HG02763 (cell line): ENCODE results near the gene KPRP.

ENCODE experiments used
- ATAC-seq: cut with Tn5 transposase; IDR thresholded peaks from one replicate; pipeline ENCODE4 v1.9.1; 2021; ENCODE audit warnings: mild to moderate bottlenecking, moderate library complexity; ENCODE audit not compliant: unreplicated experiment

Gene KPRP

GRCh38 chr1:152757747-152758146 is at the start of gene KPRP:
TSS of gene KPRP (plus strand) at chr1:152758025. CDS start at chr1:152759589, 1,564 bp downstream.
- ATAC-seq = no peak

GRCh38 chr1:152718238-152718637 is 39.6 kb upstream of the KPRP start:
- no peak for ATAC-seq

GRCh38 chr1:152725261-152725660 is 32.6 kb upstream of the KPRP start:
- no peak for ATAC-seq

- no peak for ATAC-seq
These were observed 28.8 kb upstream of the KPRP start for GRCh38 chr1:152728986-152729385.

- no peak for ATAC-seq
These were observed 22.2 kb upstream of the KPRP start for GRCh38 chr1:152735648-152736047.

- ATAC-seq = no peak
These were observed 19.8 kb upstream of the KPRP start for GRCh38 chr1:152737997-152738396.

GRCh38 chr1:152739841-152740240 is 18.0 kb upstream of the KPRP start:
- ATAC-seq = no peak

GRCh38 chr1:152741656-152742055 is 16.2 kb upstream of the KPRP start:
- no peak for ATAC-seq

GRCh38 chr1:152743371-152744145 is 14.3 kb upstream of the KPRP start:
- no peak for ATAC-seq

GRCh38 chr1:152745289-152745704 is 12.5 kb upstream of the KPRP start:
- no peak for ATAC-seq

- ATAC-seq = no peak
These were observed 11.9 kb upstream of the KPRP start for GRCh38 chr1:152745765-152746444.

GRCh38 chr1:152747831-152748230 is 10.0 kb upstream of the KPRP start:
- no peak for ATAC-seq

- ATAC-seq = no peak
These were observed 5.6 kb upstream of the KPRP start for GRCh38 chr1:152752225-152752624.

- no peak for ATAC-seq
These were observed 4.2 kb upstream of the KPRP start for GRCh38 chr1:152753586-152753985.

- no peak for ATAC-seq
These were observed 953 bp upstream of the KPRP start for GRCh38 chr1:152756872-152757271.

- ATAC-seq = no peak
These were observed 811 bp downstream of the KPRP start for GRCh38 chr1:152758636-152759035.

GRCh38 chr1:152759453-152760173 is 1.8 kb downstream of the KPRP start:
- ATAC-seq = no peak

- no peak for ATAC-seq
These were observed 2.8 kb downstream of the KPRP start for GRCh38 chr1:152760551-152761190.

- ATAC-seq = no peak
These were observed 3.9 kb downstream of the KPRP start for GRCh38 chr1:152761609-152762213.

GRCh38 chr1:152768847-152769533 is 11.2 kb downstream of the KPRP start:
- no peak for ATAC-seq
